Measurements from ENCODE around the gene DGCR2.

DNA sequence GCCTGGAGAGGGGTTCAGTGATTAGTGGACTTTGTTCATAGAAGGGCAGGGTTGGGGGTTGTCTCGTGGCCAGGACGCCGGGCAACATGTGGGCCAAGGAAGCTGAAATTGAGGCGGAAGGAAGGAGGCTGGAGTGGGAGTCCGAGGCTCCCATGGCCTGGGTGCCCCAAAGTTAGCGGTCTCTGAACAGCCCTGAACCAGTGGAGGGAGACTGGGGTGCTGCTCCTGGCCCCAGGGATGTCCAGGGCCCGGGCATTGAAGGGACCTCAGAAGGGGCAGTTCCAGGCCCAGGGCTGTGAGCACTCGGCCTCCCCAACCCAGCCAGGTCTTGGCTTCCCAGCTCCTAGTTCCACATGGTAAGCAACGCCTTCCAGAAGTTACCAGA, 126.9 kb downstream of the DGCR2 start:
- TF ChIP-seq, protein P1, sequence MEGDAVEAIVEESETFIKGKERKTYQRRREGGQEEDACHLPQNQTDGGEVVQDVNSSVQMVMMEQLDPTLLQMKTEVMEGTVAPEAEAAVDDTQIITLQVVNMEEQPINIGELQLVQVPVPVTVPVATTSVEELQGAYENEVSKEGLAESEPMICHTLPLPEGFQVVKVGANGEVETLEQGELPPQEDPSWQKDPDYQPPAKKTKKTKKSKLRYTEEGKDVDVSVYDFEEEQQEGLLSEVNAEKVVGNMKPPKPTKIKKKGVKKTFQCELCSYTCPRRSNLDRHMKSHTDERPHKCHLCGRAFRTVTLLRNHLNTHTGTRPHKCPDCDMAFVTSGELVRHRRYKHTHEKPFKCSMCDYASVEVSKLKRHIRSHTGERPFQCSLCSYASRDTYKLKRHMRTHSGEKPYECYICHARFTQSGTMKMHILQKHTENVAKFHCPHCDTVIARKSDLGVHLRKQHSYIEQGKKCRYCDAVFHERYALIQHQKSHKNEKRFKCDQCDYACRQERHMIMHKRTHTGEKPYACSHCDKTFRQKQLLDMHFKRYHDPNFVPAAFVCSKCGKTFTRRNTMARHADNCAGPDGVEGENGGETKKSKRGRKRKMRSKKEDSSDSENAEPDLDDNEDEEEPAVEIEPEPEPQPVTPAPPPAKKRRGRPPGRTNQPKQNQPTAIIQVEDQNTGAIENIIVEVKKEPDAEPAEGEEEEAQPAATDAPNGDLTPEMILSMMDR (IDR thresholded peaks at IDR 0.05) = no peak
- TF ChIP-seq POLR2A (IDR thresholded peaks at IDR 0.05) = no peak

Measured in esophagus squamous epithelium (tissue), 4 donors.